Putamen (tissue), 1 donor: ENCODE measurements around the gene ABHD16A.

Experiments
- DNase-seq: peaks from one replicate; pipeline ENCODE4 v3.0.0-alpha.2; 2016; ENCODE audit warnings: low spot score

The ABHD16A gene

GRCh38 chr6:31689249-31690110, 13.6 kb downstream of the ABHD16A start:
- no peak for DNase-seq

- no peak for DNase-seq
Measured at GRCh38 chr6:31687860-31688693, 15.0 kb downstream of the ABHD16A start.

- DNase-seq = no peak
Measured at GRCh38 chr6:31687321-31687720, 15.8 kb downstream of the ABHD16A start.

- no peak for DNase-seq
Measured at GRCh38 chr6:31686483-31686882, 16.6 kb downstream of the ABHD16A start.

DNA sequence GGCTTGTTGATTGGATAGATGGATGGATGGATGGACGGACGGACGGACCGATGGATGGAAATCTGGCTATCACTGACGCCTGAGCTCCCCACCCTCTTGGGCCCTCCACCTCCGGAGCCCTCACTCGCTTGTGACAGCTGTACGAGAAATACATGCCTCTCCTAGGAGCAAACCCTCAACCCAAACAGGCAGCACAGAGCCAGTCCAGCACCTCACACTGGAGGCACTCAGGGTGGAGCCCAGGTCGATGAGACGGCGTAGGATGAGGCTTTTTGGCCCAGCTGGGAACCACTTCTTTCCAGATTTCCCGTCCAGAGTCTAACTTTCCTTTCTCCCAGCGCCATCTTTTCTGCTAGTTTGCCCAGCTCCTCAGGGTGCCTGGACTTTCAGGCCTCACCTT, 19.5 kb downstream of the ABHD16A start:
- DNase-seq = no peak

- no peak for DNase-seq
Measured at GRCh38 chr6:31681135-31681671, 21.9 kb downstream of the ABHD16A start.

DNA sequence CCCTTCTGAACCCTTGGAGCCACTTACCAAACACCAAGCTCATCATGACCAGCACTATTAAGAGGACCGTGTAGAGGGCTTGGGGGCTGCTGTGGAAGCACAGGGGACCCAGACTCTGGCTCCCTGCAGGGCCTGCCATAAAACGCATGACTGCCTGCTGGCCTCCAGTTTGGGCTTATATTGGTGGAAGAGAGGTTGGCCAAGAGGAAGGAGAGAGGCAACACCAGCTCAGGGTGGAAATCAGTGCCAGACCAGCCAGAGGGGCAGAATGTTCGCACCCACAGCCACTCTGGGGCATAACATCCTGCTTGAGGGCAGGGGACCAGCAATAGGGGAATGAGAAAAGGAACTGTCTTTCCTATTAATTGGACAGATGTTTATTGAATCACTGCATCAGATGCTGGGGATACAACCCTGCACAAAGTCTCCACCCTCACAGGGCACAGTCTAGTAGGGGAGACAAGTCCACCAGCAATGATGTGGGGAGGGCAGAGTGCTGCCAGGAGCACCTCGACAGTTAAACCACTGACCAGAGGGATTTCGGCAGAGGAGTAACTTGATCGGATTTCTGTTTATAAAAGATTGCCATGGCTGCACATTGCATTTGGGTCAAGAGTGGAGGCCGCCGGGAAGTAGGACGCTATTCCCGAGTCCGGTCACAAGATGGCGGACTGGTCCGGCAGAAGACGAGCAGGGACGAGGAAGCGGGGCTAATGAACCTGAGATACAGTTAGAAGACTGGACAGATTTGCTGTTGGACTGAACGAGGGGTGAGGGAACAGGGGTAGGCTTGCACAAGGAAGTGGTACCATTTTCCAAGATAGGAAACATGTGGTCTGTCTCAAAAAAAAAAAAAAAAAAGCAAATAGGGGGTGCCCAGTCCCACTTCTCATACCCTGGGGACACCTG, 22.6 kb downstream of the ABHD16A start, which contains the start of gene LY6G5C:
TSS of gene LY6G5C (minus strand) at position 842 of the 909 bp plus-strand sequence. CDS start at position 148, 694 bp downstream.
- peak; percentile 68 for DNase-seq

DNA sequence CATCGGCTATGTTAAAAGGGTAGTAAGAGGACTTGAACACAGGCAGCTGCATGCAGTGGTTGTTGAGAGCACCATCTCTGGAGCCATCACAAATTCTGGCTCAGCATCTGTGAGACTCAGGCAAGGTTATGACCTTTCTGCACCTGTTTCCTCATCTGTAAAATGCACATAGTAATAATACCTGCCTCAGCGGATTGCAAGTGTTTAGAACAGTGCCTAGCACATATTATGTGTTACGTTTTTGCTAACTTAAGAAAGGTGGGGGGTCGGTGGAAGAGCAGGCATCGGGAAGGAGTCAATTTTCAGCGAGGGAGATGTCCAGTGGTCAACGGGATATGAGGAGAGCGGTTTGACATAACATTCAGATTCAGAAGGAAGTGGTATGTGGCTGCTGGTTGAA, 25.2 kb downstream of the ABHD16A start:
- no peak for DNase-seq

DNA sequence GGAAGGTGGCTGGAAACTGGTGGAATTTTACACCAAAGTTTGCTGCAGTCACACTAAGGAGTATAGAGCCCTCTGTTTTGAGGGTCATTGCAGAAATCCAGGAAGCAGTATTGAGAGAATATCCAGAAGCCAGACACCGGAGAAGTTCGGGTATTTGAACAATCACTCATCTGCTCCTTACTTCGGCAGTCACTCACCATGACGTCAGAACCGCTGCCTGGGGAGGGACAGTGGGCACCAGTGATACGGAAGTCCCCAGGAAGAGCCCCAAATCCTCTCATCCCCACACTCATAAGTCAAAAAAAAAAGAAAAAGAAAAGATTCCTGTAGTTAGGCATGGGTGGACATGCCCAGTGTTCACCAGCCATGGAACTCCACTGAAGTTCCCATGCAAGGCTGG, 26.2 kb downstream of the ABHD16A start:
- DNase-seq = no peak

GRCh38 chr6:31676322-31676903, 26.7 kb downstream of the ABHD16A start:
- DNase-seq = no peak

DNA sequence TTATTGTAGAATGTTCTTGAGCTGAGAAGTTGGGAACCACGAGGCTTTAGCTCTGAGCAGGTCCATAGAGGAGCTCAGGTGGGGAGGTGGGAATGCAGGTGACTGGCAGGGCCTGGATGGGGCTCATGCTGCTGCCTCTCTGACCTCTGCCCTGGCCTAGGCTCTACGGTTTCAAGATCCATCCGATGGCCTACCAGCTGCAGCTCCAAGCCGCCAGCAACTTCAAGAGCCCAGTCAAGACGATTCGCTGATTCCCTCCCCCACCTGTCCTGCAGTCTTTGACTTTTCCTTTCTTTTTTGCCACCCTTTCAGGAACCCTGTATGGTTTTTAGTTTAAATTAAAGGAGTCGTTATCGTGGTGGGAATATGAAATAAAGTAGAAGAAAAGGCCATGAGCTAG, 33.4 kb downstream of the ABHD16A start, which contains the start of gene LY6G5B:
TSS of gene LY6G5B (plus strand) at position 301 of the 400 bp plus-strand sequence. CDS start 975 bp downstream, outside the sequence.
- DNase-seq = no peak

GRCh38 chr6:31666337-31666965, 36.7 kb downstream of the ABHD16A start:
- no peak for DNase-seq

DNA sequence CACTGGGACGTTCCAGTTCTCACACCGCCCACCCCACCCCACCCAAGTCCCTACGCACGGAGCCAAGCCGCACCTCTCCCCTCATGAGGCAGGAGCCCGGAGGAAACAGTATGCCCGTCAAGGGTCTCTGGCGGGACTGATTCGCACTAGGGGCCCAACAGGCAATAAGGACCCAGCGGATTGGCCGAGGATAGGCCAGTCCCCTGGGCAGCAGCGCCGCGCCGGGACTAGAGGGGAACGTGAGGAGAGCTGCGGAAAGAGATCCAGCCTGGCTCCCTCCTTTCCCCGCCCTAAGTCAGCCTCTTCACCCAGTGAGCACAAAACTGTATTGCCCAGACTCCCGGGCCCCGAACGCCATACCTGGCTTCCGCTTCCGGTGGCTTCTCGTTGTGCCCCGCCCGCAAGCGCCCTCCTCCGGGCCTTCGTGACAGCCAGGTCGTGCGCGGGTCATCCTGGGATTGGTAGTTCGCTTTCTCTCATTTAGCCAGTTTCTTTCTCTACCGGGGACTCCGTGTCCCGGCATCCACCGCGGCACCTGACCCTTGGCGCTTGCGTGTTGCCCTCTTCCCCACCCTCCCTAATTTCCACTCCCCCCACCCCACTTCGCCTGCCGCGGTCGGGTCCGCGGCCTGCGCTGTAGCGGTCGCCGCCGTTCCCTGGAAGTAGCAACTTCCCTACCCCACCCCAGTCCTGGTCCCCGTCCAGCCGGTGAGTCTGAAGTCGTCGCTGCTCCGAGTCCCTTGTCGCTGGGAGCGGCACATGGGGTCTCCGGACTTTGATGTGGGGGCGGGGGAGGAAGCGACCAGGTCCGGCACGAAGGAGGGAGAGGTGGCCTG, 37.4 kb downstream of the ABHD16A start, which contains the start of gene CSNK2B:
TSS of gene CSNK2B (plus strand) at position 580 of the 836 bp plus-strand sequence. CDS start 752 bp downstream, outside the sequence.
- peak; percentile 99 for DNase-seq

GRCh38 chr6:31664790-31665500, 38.2 kb downstream of the ABHD16A start, which contains the start of gene GPANK1:
GPANK1 (minus strand) TSS chr6:31664997; CDS start chr6:31664478, 519 bp downstream.
- peak; percentile 95 for DNase-seq

DNA sequence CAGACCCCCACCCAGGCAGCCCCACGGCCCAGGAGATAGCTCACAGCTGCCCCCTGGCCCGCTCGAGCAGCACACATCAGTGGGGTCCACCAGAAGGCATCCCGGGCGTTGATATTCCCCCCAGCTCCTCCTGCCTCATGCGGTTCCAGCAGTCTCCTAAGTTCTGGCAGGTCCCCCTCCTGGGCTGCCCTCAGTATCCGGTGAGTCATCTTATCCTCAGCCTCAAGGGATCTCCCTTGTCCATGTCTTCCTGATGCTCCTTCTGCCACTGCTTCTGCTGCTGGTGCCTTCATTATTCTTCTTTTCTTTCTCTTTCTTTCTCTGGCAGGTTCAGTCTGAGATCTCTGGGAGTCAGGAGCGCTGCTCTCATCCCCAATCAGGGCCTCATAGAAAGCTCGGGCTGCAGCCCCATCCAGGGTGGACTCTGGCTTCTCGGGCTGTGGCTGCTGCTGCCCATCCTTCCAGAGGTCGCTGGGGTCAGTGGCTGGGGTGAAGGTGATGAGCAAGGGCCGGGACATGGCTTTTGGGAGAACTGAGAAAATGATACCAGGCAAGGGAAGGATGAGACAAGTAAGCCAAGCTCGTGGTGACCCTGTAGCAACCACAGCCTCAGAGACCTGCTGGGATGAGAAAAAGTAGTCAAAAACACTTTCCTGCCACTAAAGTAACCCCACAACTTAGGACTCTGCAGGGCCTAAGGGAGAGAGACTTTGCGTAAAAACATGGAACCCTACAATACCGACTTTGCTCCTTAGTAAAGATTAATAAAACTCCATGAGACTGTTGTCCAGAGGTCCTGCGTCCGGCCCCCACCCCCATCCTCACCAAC, 38.9 kb downstream of the ABHD16A start:
- no peak for DNase-seq

DNA sequence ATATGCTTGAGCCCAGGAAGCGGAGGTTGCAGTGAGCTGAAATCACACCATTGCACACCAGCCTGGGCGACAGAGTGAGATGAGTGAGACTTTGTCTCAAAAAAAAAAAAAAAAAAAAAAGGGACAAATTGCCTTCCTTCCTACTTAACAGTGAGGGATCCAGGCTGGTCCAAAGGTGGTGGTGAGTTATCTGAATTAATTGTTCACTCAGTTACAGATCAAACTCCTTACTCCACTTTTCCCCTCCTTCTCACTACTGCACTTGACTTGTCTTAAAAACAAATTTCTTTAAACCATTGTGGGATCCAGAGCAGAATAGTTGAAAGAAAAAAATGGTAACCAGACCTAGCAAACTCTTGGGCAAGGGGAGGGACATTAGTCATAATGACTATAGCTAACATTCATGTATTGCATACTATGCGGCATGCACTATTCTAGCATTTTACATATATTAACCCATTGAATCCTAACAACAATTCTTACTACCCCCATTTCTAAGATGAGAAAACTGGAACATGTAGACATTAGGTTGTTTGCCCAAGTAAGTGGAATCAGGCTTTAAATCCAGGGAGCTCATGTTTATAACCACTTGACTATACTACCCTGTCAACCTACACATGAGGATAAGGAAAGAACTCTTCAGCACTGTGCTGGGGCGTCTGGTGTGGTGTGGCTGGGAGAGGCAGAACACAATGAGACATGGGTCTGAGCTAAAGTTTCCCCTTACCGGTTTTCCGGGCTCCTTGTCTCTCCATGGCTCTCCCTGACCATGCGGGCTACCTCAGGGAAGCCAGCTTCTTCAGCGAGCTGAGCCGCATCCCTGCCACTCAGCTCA, 39.8 kb downstream of the ABHD16A start:
- DNase-seq = no peak
